ENCODE measurements around the gene HOPX. TPM values are rescaled to one million over a fixed set of nuclear protein-coding genes. Genes with fewer than 3 reads are reported as not detected.

HOPX gene
- total RNA-seq, 3 donors from 2014 or later (not counting 1 experiment from before 2014, with no cell fraction given), result 152 to 240 (median 167) TPM

DNA sequence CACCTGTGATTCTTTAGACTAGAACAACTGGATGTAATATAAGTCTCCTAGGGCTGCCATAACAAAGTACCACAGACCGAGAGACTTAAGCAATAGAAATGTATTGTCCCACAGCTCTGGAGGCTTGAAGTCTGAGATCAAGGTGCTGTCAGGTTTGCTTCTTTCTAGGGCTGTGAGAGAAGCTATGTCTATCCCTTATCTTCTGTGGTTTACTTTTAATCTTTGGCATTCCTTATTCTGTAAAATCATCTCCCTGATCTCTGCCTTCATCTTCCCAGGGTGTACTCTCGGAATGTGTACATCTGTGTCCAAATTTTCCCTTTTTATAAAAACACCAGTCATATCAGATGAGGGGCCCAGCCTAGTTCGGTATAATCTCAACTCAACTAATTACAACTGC, 10.3 kb upstream of the HOPX start:
- Mint-ChIP-seq H3K4me3 (no peak overlapping the region), H3K27me3 (ENCODE audit: low read depth in 2 of 2) (peaks cover 0 to 6% of the 10 kb centered on the region in 2 donors), H3K36me3 (no peaks in the 10 kb centered on the region), H3K4me1 (peaks cover 3 to 9% of the 10 kb centered on the region in 2 donors), H3K27ac (no peak overlapping the region), H3K9me3 (no peaks in the 10 kb centered on the region)
- DNase-seq (no peak), ATAC-seq (no peak)
- TF ChIP-seq, protein P1, sequence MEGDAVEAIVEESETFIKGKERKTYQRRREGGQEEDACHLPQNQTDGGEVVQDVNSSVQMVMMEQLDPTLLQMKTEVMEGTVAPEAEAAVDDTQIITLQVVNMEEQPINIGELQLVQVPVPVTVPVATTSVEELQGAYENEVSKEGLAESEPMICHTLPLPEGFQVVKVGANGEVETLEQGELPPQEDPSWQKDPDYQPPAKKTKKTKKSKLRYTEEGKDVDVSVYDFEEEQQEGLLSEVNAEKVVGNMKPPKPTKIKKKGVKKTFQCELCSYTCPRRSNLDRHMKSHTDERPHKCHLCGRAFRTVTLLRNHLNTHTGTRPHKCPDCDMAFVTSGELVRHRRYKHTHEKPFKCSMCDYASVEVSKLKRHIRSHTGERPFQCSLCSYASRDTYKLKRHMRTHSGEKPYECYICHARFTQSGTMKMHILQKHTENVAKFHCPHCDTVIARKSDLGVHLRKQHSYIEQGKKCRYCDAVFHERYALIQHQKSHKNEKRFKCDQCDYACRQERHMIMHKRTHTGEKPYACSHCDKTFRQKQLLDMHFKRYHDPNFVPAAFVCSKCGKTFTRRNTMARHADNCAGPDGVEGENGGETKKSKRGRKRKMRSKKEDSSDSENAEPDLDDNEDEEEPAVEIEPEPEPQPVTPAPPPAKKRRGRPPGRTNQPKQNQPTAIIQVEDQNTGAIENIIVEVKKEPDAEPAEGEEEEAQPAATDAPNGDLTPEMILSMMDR (IDR thresholded peaks at IDR 0.05), result no peak
- no peaks in the 10 kb centered on the region for H3K36me3 ChIP-seq (ENCODE audit: control insufficient read depth, insufficient read depth, low read length)
- WGBS (ENCODE audit: insufficient coverage), result 64% methylated on average over 3 of the region's 3 CpGs
- no peaks in the 10 kb centered on the region for H3K4me1 ChIP-seq (ENCODE audit: control insufficient read depth, insufficient read depth, low read length)
- intact Hi-C loops (cut with micrococcal nuclease), result no loop called here
- no peaks in the 10 kb centered on the region for H3K27me3 ChIP-seq (ENCODE audit: control insufficient read depth, insufficient read depth, low read length)
- H3K4me3 ChIP-seq (ENCODE audit: low read length), result no peak overlapping the region
- no peak overlapping the region for H3K27ac ChIP-seq (ENCODE audit: low read length)
- H3K9me3 ChIP-seq (ENCODE audit: control insufficient read depth, insufficient read depth, low read length), result no peaks in the 10 kb centered on the region

DNA sequence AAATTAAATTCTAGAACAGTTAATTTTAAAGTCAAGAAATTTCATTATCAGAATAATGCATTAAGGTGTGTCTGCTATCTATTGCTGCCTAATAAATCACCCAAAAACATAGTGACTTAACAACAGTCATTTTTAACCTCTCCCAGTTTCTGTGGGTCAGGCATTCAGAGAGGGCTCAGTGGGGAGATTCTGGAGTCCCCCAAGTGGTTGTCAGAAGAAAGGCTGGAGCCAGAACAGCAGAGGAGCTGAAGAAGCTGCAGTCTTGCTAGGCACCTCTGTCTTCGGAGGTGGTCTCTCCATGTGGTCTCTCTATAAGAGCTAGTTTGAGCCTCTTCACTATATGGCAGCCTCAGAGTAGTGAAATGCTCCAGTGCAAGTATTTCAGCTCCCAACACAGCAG, 9.3 kb upstream of the HOPX start:
- Mint-ChIP-seq H3K9me3 (no peaks in the 10 kb centered on the region), H3K27me3 (ENCODE audit: low read depth in 2 of 2) (peaks cover under 1 to 6% of the 10 kb centered on the region in 2 donors), H3K4me3 (no peak overlapping the region), H3K4me1 (peaks cover 3 to 9% of the 10 kb centered on the region in 2 donors), H3K27ac (no peak overlapping the region), H3K36me3 (no peaks in the 10 kb centered on the region)
- no peaks in the 10 kb centered on the region for H3K4me1 ChIP-seq (ENCODE audit: control insufficient read depth, insufficient read depth, low read length)
- no peaks in the 10 kb centered on the region for H3K27me3 ChIP-seq (ENCODE audit: control insufficient read depth, insufficient read depth, low read length)
- 87% methylated on average over 1 of the region's 1 CpG for WGBS (ENCODE audit: insufficient coverage)
- no peak overlapping the region for H3K4me3 ChIP-seq (ENCODE audit: low read length)
- H3K9me3 ChIP-seq (ENCODE audit: control insufficient read depth, insufficient read depth, low read length), result no peaks in the 10 kb centered on the region
- intact Hi-C loops (cut with micrococcal nuclease), result no loop called here
- no peaks in the 10 kb centered on the region for H3K36me3 ChIP-seq (ENCODE audit: control insufficient read depth, insufficient read depth, low read length)
- H3K27ac ChIP-seq (ENCODE audit: low read length), result no peak overlapping the region
- ATAC-seq, result no peak
- TF ChIP-seq, protein P1 (IDR thresholded peaks at IDR 0.05), result no peak
- DNase-seq, result no peak

DNA sequence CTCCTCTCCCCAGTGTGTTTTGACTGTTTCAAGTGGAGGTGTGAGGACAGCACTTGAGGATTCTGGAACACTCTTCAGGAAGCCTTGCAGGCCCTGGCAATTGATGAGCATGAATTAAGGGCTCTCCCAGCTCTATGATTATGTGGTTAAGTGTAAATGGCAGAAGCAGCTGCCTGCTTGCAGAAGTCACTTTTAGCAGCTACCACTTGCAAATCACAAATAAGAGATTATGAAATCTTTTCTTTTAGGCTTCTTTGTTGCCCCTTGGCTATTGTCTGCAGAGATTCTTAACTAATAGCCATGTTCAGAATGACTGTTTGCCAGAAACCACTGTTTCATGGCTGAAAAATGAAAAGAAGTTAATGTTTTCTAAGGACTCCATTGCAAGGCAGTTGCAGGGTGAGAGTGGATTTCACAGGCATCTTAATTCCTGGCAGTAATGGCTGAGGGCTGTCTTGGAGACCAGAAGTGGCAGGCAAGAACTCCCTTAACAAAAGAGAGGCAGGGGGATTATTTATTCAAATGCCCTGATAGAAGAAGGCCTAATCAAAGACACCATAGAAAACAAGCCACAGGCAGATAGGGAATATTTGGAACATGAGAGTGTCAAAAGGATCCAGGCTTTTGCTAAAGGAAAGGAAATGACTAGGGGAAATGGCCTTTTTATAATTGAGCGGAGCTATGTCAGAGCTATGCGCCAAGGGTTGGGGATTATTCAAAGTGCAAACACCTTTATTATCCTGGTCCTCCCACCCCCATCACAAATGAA, 8.3 kb upstream of the HOPX start:
- no peaks in the 10 kb centered on the region for H3K9me3 Mint-ChIP-seq
- ATAC-seq, result no peak
- H3K36me3 Mint-ChIP-seq, result no peaks in the 10 kb centered on the region
- H3K4me1 Mint-ChIP-seq, result peaks cover 3 to 9% of the 10 kb centered on the region in 2 donors
- H3K4me3 Mint-ChIP-seq, result no peak overlapping the region
- no peak overlapping the region for H3K4me3 ChIP-seq (ENCODE audit: low read length)
- no peak overlapping the region for H3K27ac ChIP-seq (ENCODE audit: low read length)
- no peak for DNase-seq
- H3K4me1 ChIP-seq (ENCODE audit: control insufficient read depth, insufficient read depth, low read length), result no peaks in the 10 kb centered on the region
- intact Hi-C loops (cut with micrococcal nuclease), result no loop called here
- H3K27me3 Mint-ChIP-seq (ENCODE audit: low read depth in 2 of 2), result peaks cover 9 to 10% of the 10 kb centered on the region in 2 donors
- TF ChIP-seq, protein P1 (IDR thresholded peaks at IDR 0.05), result no peak
- no peaks in the 10 kb centered on the region for H3K36me3 ChIP-seq (ENCODE audit: control insufficient read depth, insufficient read depth, low read length)
- H3K27ac Mint-ChIP-seq, result no peak overlapping the region
- H3K27me3 ChIP-seq (ENCODE audit: control insufficient read depth, insufficient read depth, low read length), result no peaks in the 10 kb centered on the region
- H3K9me3 ChIP-seq (ENCODE audit: control insufficient read depth, insufficient read depth, low read length), result no peaks in the 10 kb centered on the region
- WGBS (ENCODE audit: insufficient coverage), result 93% methylated on average over 2 of the region's 2 CpGs
